ENCODE measurements around the gene TBC1D14. TPM values are rescaled to one million over a fixed set of nuclear protein-coding genes. Genes with fewer than 3 reads are reported as not detected.

Gene TBC1D14
- total and polyA plus RNA-seq, 2 of the 8 experiments (the other 6 are each of a cell fraction or from before 2014, with no cell fraction given), result 45.6 to 48.2 TPM

- POLR2A ChIA-PET (ENCODE audit: partially characterized antibody), result interaction anchor here (0.7 to 2.8 kb wide), 7 partner anchors 10 to 157 kb away, joined by 3 to 17 read pairs (median 7); partner anchors contain the start of gene TBC1D14
- DNase-seq (ENCODE audit: low read depth in 1 of 2, low spot score in 2 of 2) (no peak), FAIRE-seq (no peak)
- H2BK20ac ChIP-seq (ENCODE audit: low read length), result no peak overlapping the region
- H3K4ac ChIP-seq (replicated peaks; ENCODE audit: insufficient read length, low read depth, low read length), result no peak overlapping the region
- H3K27me3 ChIP-seq (replicated peaks in 1 of 4; ENCODE audit: control insufficient read depth in 3 of 4, extremely low read depth in 1 of 4, insufficient read depth in 3 of 4, low read length in 3 of 4), result peaks cover 0 to 17% (median 10%) of the 10 kb centered on the region in 4 experiments; a peak in 6 of 7 replicates
- TF ChIP-seq POLR2AphosphoS5 (IDR thresholded peaks at IDR 0.05; ENCODE audit: low read depth, low read length), result no peak
- no peak for TF ChIP-seq JUN (IDR thresholded peaks at IDR 0.05; ENCODE audit: low read depth, low read length)
- TF ChIP-seq, protein P1, sequence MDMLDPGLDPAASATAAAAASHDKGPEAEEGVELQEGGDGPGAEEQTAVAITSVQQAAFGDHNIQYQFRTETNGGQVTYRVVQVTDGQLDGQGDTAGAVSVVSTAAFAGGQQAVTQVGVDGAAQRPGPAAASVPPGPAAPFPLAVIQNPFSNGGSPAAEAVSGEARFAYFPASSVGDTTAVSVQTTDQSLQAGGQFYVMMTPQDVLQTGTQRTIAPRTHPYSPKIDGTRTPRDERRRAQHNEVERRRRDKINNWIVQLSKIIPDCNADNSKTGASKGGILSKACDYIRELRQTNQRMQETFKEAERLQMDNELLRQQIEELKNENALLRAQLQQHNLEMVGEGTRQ (IDR thresholded peaks at IDR 0.05; ENCODE audit: low read length), result no peak
- no peak for TF ChIP-seq ATF3 (IDR thresholded peaks at IDR 0.05; ENCODE audit: insufficient read depth, low read depth, low read length)
- TF ChIP-seq RBBP5 (IDR thresholded peaks at IDR 0.05; ENCODE audit: borderline replicate concordance, low read depth, low read length), result no peak
- no peak for TF ChIP-seq SP4 (IDR thresholded peaks at IDR 0.05; ENCODE audit: low read length)
- no peak for TF ChIP-seq POLR2A (IDR thresholded peaks at IDR 0.05; ENCODE audit: control extremely low read depth in 1 of 2, low read depth in 2 of 2, low read length in 2 of 2)
- no peak for TF ChIP-seq CBX8 (IDR thresholded peaks at IDR 0.05; ENCODE audit: borderline replicate concordance, low read depth, low read length)
- no peak for TF ChIP-seq TEAD4 (IDR thresholded peaks at IDR 0.05; ENCODE audit: low read depth, low read length)
- TF ChIP-seq CEBPB (IDR thresholded peaks at IDR 0.05; ENCODE audit: low read depth, low read length), result no peak
- TF ChIP-seq NANOG (IDR thresholded peaks at IDR 0.05; ENCODE audit: insufficient read depth, low read depth, low read length, poor library complexity, severe bottlenecking), result no peak
- TF ChIP-seq NRF1 (IDR thresholded peaks at IDR 0.05; ENCODE audit: low read depth, low read length), result no peak
- TF ChIP-seq SIX5 (IDR thresholded peaks at IDR 0.05; ENCODE audit: low read depth, low read length), result no peak
- no peak overlapping the region for H3K23ac ChIP-seq (ENCODE audit: insufficient read length)
- no peaks in the 10 kb centered on the region for H3K9me3 ChIP-seq (ENCODE audit: insufficient read depth in 2 of 2, low read depth in 1 of 2, low read length in 1 of 2)
- H2AFZ ChIP-seq (ENCODE audit: low read length), result no peak overlapping the region
- no peak overlapping the region for H4K91ac ChIP-seq (replicated peaks; ENCODE audit: insufficient read length, low read length)
- no peak overlapping the region for H3K56ac ChIP-seq (replicated peaks; ENCODE audit: insufficient read length, low read depth, low read length)
- peaks cover 5 to 22% (median 19%) of the 10 kb centered on the region in 4 experiments; a peak in 7 of 8 replicates for H3K36me3 ChIP-seq (ENCODE audit: control insufficient read depth in 2 of 4, insufficient read depth in 4 of 4, low read length in 3 of 4)
- peak overlapping the region in 3 of 4 experiments; percentile 79 to 93 (median 82); a peak in 4 of 8 replicates for H3K4me3 ChIP-seq (ENCODE audit: extremely low read depth in 1 of 4, insufficient read depth in 2 of 4, low read depth in 3 of 4, low read length in 4 of 4)
- H2BK12ac ChIP-seq (ENCODE audit: low read depth, low read length), result no peak overlapping the region
- H4K5ac ChIP-seq (ENCODE audit: insufficient read length, low read depth, low read length), result no peak overlapping the region
- H3K4me2 ChIP-seq (ENCODE audit: insufficient read depth in 1 of 2, low read depth in 2 of 2, low read length in 2 of 2), result peak overlapping the region; percentile 67 to 94; a peak in 3 of 4 replicates
- H3K18ac ChIP-seq (ENCODE audit: extremely low read depth, low read length), result no peak overlapping the region
- no peak overlapping the region for H2AK5ac ChIP-seq (ENCODE audit: low read depth, low read length)
- H3K27ac ChIP-seq (ENCODE audit: low read depth, low read length), result no peak overlapping the region
- H2BK120ac ChIP-seq (replicated peaks; ENCODE audit: low read depth, low read length), result no peak overlapping the region
- H2BK5ac ChIP-seq (ENCODE audit: low read depth, low read length), result no peak overlapping the region
- H3K79me2 ChIP-seq (ENCODE audit: control insufficient read depth in 1 of 2, insufficient read depth in 2 of 2, low read length in 2 of 2), result peaks cover 0 to 28% of the 10 kb centered on the region in 2 experiments; a peak in 2 of 4 replicates
- H3K79me1 ChIP-seq (ENCODE audit: low read depth, low read length), result peaks cover 5% of the 10 kb centered on the region; the same call in 1 of the 2 replicates
- 87% methylated on average over 4 of the region's 4 CpGs; no CpG with 5 or more reads in 1 of the 2 experiments for WGBS, 2 experiments (ENCODE audit: extremely low coverage in 1 of 2, insufficient coverage in 1 of 2, insufficient read length in 1 of 2, insufficient replicate concordance in 2 of 2, low coverage in 1 of 2, low lambda C conversion rate in 2 of 2, missing lambda C conversion rate in 1 of 2)
- H2BK15ac ChIP-seq (ENCODE audit: low read length), result no peak overlapping the region
- H3K23me2 ChIP-seq (ENCODE audit: low read depth, low read length), result peaks cover 10% of the 10 kb centered on the region
- no peak overlapping the region for H3K9ac ChIP-seq (replicated peaks in 1 of 4; ENCODE audit: extremely low read depth in 1 of 4, low read depth in 3 of 4, low read length in 3 of 4)
- CTCF ChIA-PET (ENCODE audit: partially characterized antibody), result interaction anchor here (0.7 to 9.4 kb wide), 12 partner anchors 10 to 735 kb away, joined by 3 to 108 read pairs (median 4); partner anchors contain the start of gene TADA2B
- H3K14ac ChIP-seq (ENCODE audit: insufficient read length), result no peak overlapping the region
- peaks cover 2 to 6% (median 3%) of the 10 kb centered on the region in 4 experiments; a peak in 2 of 7 replicates for H3K4me1 ChIP-seq (replicated peaks in 1 of 4; ENCODE audit: control insufficient read depth in 3 of 4, insufficient read depth in 4 of 4, low read length in 3 of 4)
- no peak overlapping the region for H4K8ac ChIP-seq (ENCODE audit: extremely low read depth, insufficient read depth, low read length)
- H4K20me1 ChIP-seq (replicated peaks in 1 of 2; ENCODE audit: control insufficient read depth in 1 of 2, insufficient read depth in 2 of 2, low read length in 2 of 2), result peaks cover 9 to 15% of the 10 kb centered on the region in 2 experiments
These were observed 156.9 kb downstream of the TBC1D14 start for GRCh38 chr4:7066493-7066892.
